Measurements from ENCODE around the gene HACD2.
"Not testable (repeated sequence)": the region's sequence is repeated elsewhere in the genome, so short reads cannot be mapped to it uniquely, and the experiment has no call there.

HACD2 gene

GRCh38 chr3:123610331-123610730 is 25.5 kb upstream of the HACD2 start:
- DNase-seq: no peak

- no peak for DNase-seq
These were observed 24.2 kb upstream of the HACD2 start for GRCh38 chr3:123609063-123609462.

- no peak for DNase-seq
These were observed 23.5 kb upstream of the HACD2 start for GRCh38 chr3:123608263-123608937.

GRCh38 chr3:123606527-123606926 is 21.7 kb upstream of the HACD2 start:
- no peak for DNase-seq

- DNase-seq: peak; percentile 77
These were observed 21.0 kb upstream of the HACD2 start for GRCh38 chr3:123605789-123606234.

- not testable (repeated sequence) for DNase-seq
These were observed 18.3 kb upstream of the HACD2 start for GRCh38 chr3:123603153-123603552.

- DNase-seq: peak; percentile 69
These were observed 17.5 kb upstream of the HACD2 start for GRCh38 chr3:123602325-123602724.

GRCh38 chr3:123600863-123601262 is 16.0 kb upstream of the HACD2 start:
- peak; percentile 84 for DNase-seq

- no peak for DNase-seq
These were observed 12.7 kb upstream of the HACD2 start for GRCh38 chr3:123597561-123597960.

- DNase-seq: no peak
These were observed 10.7 kb upstream of the HACD2 start for GRCh38 chr3:123595396-123596180.

GRCh38 chr3:123593381-123593780 is 8.5 kb upstream of the HACD2 start:
- no peak for DNase-seq

GRCh38 chr3:123590685-123591450 is 6.0 kb upstream of the HACD2 start:
- DNase-seq: no peak

GRCh38 chr3:123587401-123587800 is 2.5 kb upstream of the HACD2 start:
- DNase-seq: peak; percentile 33

- peak; percentile 87 for DNase-seq
These were observed 2.1 kb upstream of the HACD2 start for GRCh38 chr3:123586968-123587367.

GRCh38 chr3:123586131-123586530 is 1.3 kb upstream of the HACD2 start:
- peak; percentile 51 for DNase-seq

GRCh38 chr3:123584284-123584987 is 417 bp downstream of the HACD2 start:
- peak; percentile 12 for DNase-seq

GRCh38 chr3:123583561-123583960 is 1.3 kb downstream of the HACD2 start:
- no peak for DNase-seq

- no peak for DNase-seq
These were observed 2.5 kb downstream of the HACD2 start for GRCh38 chr3:123582315-123582714.

- DNase-seq: no peak
These were observed 8.7 kb downstream of the HACD2 start for GRCh38 chr3:123576122-123576521.

GRCh38 chr3:123571973-123572365 is 12.9 kb downstream of the HACD2 start:
- no peak for DNase-seq

GRCh38 chr3:123571264-123571972 is 13.4 kb downstream of the HACD2 start:
- no peak for DNase-seq

GRCh38 chr3:123568875-123569274 is 16.0 kb downstream of the HACD2 start:
- peak; percentile 55 for DNase-seq
